Activated naive CD8-positive, alpha-beta T cell (primary cell): ENCODE results near the gene CAPN2.

Experiments used
- H3K27ac Mint-ChIP-seq: one replicate; pipeline ENCODE4 v1.8.0; 2021; ENCODE audit warnings: mixed read lengths
- H3K27me3 Mint-ChIP-seq: one replicate; pipeline ENCODE4 v1.8.0; 2021; ENCODE audit warnings: mixed read lengths
- H3K36me3 Mint-ChIP-seq: one replicate; pipeline ENCODE4 v1.8.0; 2021; ENCODE audit warnings: mixed read lengths
- H3K4me1 Mint-ChIP-seq: one replicate; pipeline ENCODE4 v1.8.0; 2021; ENCODE audit warnings: low read depth, mixed read lengths
- H3K4me3 Mint-ChIP-seq: one replicate; pipeline ENCODE4 v1.8.0; 2021; ENCODE audit warnings: mild to moderate bottlenecking, mixed read lengths
- H3K9me3 Mint-ChIP-seq: one replicate; pipeline ENCODE4 v1.8.0; 2021; ENCODE audit warnings: low read depth, mixed read lengths

CAPN2 gene

GRCh38 chr1:223771814-223772770, 59.8 kb downstream of the CAPN2 start:
- Mint-ChIP-seq H3K36me3 (peaks cover 19% of the 10 kb centered on the region), H3K27me3 (no peaks in the 10 kb centered on the region), H3K9me3 (no peaks in the 10 kb centered on the region), H3K4me1 (peaks cover 23% of the 10 kb centered on the region), H3K27ac (no peak overlapping the region), H3K4me3 (no peak overlapping the region)

GRCh38 chr1:223772771-223773160, 60.4 kb downstream of the CAPN2 start:
- Mint-ChIP-seq H3K27ac (no peak overlapping the region), H3K27me3 (no peaks in the 10 kb centered on the region), H3K4me1 (peaks cover 27% of the 10 kb centered on the region), H3K36me3 (peaks cover 23% of the 10 kb centered on the region), H3K9me3 (no peaks in the 10 kb centered on the region), H3K4me3 (no peak overlapping the region)

DNA sequence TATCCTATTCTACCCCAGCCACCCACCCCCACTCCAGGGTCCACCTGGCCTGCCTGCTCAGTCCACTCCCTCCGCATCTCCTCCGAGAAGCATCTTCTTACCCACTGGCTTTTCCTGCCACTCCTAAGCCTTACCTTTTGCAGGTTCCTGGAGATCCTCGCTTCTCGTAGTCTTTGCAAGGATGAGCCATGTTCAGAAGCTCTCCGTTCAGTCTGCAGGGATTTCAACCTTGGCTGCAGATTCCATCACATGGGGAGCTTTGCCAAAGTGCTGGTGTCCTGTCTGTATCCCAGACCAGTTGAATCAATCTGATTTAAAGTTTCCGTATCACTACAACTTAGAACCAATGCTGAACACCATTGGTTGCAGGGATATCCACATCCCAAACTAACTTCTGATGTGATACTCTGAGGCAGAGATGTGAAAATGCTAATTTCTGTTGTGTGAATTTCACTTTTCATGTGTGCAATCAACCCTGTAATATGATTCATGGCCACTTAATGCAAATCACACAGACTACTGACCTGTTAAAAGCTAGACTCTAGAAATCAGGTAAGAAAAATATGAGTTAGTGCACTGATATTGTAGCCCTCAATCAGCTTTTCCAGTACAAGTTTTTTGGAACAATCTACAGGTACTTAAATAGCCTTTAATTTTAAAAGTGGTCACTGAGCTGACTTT, 61.9 kb downstream of the CAPN2 start:
- peak overlapping the region; percentile 87 for H3K27ac Mint-ChIP-seq
- H3K4me1 Mint-ChIP-seq: peaks cover 27% of the 10 kb centered on the region
- H3K36me3 Mint-ChIP-seq: peaks cover 23% of the 10 kb centered on the region
- peak overlapping the region; percentile 27 for H3K4me3 Mint-ChIP-seq
- no peaks in the 10 kb centered on the region for H3K9me3 Mint-ChIP-seq
- no peaks in the 10 kb centered on the region for H3K27me3 Mint-ChIP-seq

GRCh38 chr1:223775054-223775453, 62.7 kb downstream of the CAPN2 start:
- peak overlapping the region; percentile 87 for H3K27ac Mint-ChIP-seq

DNA sequence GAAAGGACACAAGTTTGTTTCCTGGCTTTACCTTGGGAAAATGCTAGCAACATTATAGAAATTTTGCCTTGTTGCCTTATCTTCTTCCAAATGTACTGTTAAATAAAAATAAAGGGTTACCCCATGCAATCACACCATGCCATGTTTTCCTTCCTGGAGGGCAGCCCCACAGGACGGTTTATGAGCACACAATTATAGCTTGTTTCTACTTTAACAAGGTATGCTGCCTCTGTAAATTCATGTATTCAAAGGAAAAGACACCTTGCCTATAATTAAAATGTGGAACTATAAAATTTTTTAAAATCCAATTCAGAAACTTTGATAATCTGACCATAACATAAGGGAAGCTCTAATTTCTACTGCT, 63.4 kb downstream of the CAPN2 start:
- H3K27ac Mint-ChIP-seq: peak overlapping the region; percentile 89
- no peaks in the 10 kb centered on the region for H3K9me3 Mint-ChIP-seq
- peaks cover 21% of the 10 kb centered on the region for H3K36me3 Mint-ChIP-seq

More at GRCh38 chr1:223775054-223775453, 62.7 kb downstream of the CAPN2 start:
- H3K4me3 Mint-ChIP-seq: no peak overlapping the region
- H3K4me1 Mint-ChIP-seq: peaks cover 27% of the 10 kb centered on the region
- no peaks in the 10 kb centered on the region for H3K27me3 Mint-ChIP-seq
- H3K36me3 Mint-ChIP-seq: peaks cover 21% of the 10 kb centered on the region
- H3K9me3 Mint-ChIP-seq: no peaks in the 10 kb centered on the region

GRCh38 chr1:223776075-223776814, 63.9 kb downstream of the CAPN2 start:
- Mint-ChIP-seq H3K4me3 (peak overlapping the region; percentile 12), H3K4me1 (peaks cover 27% of the 10 kb centered on the region), H3K36me3 (peaks cover 21% of the 10 kb centered on the region)

More for the DNA sequence above, 63.4 kb downstream of the CAPN2 start:
- Mint-ChIP-seq H3K4me1 (peaks cover 27% of the 10 kb centered on the region), H3K27me3 (no peaks in the 10 kb centered on the region), H3K4me3 (peak overlapping the region; percentile 12)

GRCh38 chr1:223776826-223777454, 64.6 kb downstream of the CAPN2 start:
- H3K4me3 Mint-ChIP-seq: no peak overlapping the region
- no peaks in the 10 kb centered on the region for H3K9me3 Mint-ChIP-seq
- H3K36me3 Mint-ChIP-seq: peaks cover 21% of the 10 kb centered on the region
- H3K27ac Mint-ChIP-seq: peak overlapping the region; percentile 89
- H3K27me3 Mint-ChIP-seq: no peaks in the 10 kb centered on the region
- H3K4me1 Mint-ChIP-seq: peaks cover 27% of the 10 kb centered on the region

More at GRCh38 chr1:223776075-223776814, 63.9 kb downstream of the CAPN2 start:
- peak overlapping the region; percentile 89 for H3K27ac Mint-ChIP-seq
- no peaks in the 10 kb centered on the region for H3K9me3 Mint-ChIP-seq
- no peaks in the 10 kb centered on the region for H3K27me3 Mint-ChIP-seq

GRCh38 chr1:223780318-223780717, 68.0 kb downstream of the CAPN2 start:
- no peaks in the 10 kb centered on the region for H3K27me3 Mint-ChIP-seq
- H3K36me3 Mint-ChIP-seq: peaks cover 11% of the 10 kb centered on the region
- H3K27ac Mint-ChIP-seq: peak overlapping the region; percentile 43
- no peak overlapping the region for H3K4me3 Mint-ChIP-seq
- peaks cover 17% of the 10 kb centered on the region for H3K4me1 Mint-ChIP-seq
- H3K9me3 Mint-ChIP-seq: no peaks in the 10 kb centered on the region

GRCh38 chr1:223780949-223781348, 68.6 kb downstream of the CAPN2 start:
- Mint-ChIP-seq H3K9me3 (no peaks in the 10 kb centered on the region), H3K4me3 (no peak overlapping the region), H3K27ac (peak overlapping the region; percentile 46), H3K27me3 (no peaks in the 10 kb centered on the region), H3K36me3 (peaks cover 11% of the 10 kb centered on the region), H3K4me1 (peaks cover 13% of the 10 kb centered on the region)

DNA sequence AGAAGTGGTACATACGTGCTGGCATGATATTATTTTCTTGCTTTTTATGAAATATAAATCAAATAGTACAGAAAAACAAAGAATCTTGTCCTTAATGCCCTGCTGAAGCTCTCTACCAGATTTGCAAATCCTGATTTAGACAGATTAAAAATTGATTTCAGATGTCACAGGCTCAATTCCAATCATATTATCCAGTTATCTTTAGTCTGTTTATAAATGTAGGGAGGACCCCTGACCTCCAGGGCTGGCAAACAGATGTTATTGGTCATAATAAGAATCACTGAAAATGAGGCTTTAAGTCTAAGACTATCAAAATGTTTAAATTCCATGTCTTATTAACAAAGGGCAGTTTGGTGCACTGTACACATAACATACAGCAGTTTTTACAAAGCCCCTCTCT, 71.3 kb downstream of the CAPN2 start:
- no peaks in the 10 kb centered on the region for H3K4me1 Mint-ChIP-seq
- H3K27ac Mint-ChIP-seq: peak overlapping the region; percentile 4
- H3K36me3 Mint-ChIP-seq: peaks cover 2% of the 10 kb centered on the region
- no peaks in the 10 kb centered on the region for H3K9me3 Mint-ChIP-seq
- H3K4me3 Mint-ChIP-seq: no peak overlapping the region
- no peaks in the 10 kb centered on the region for H3K27me3 Mint-ChIP-seq

DNA sequence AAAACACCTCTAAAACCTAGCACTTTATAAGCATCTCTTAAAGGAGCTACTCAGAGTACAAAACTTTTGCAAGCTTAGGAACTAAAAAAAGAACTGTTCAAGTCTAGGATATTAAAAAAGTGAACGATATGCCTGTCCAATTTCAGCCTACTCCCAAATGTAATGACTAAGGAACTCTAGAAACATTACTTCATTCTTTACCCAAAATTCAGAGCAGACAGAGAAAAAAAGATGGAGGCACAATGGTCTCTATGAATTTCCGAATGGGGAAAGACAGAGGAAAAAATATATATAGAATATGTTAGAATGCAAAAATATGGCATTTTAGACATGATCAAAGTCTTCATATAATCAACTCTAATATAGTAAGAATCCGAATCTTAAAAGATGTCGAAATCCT, 72.2 kb downstream of the CAPN2 start:
- H3K9me3 Mint-ChIP-seq: no peaks in the 10 kb centered on the region
- no peaks in the 10 kb centered on the region for H3K27me3 Mint-ChIP-seq
- no peaks in the 10 kb centered on the region for H3K4me1 Mint-ChIP-seq
- H3K36me3 Mint-ChIP-seq: peaks cover 2% of the 10 kb centered on the region
- no peak overlapping the region for H3K4me3 Mint-ChIP-seq
- no peak overlapping the region for H3K27ac Mint-ChIP-seq

DNA sequence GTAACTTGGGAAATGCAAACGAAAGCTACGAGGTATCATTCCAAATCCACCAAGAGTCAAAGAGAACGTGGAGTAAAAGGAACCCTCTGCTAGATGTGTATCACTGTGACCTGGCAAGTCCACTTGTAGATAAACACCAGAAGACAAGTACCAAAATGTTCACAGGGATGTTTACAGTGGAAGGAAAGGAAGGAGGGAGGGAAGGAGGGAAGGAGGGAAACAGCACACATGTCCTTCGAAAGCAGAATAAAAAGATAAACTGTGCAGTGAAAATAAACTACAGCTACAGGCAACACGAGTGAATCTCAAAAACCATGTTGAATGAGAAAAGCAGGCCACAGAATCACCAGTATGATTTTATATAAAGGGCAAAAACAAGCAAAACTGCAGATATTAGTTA, 73.5 kb downstream of the CAPN2 start:
- Mint-ChIP-seq H3K27me3 (no peaks in the 10 kb centered on the region), H3K4me1 (no peaks in the 10 kb centered on the region), H3K27ac (no peak overlapping the region), H3K9me3 (no peaks in the 10 kb centered on the region), H3K4me3 (no peak overlapping the region), H3K36me3 (no peaks in the 10 kb centered on the region)

DNA sequence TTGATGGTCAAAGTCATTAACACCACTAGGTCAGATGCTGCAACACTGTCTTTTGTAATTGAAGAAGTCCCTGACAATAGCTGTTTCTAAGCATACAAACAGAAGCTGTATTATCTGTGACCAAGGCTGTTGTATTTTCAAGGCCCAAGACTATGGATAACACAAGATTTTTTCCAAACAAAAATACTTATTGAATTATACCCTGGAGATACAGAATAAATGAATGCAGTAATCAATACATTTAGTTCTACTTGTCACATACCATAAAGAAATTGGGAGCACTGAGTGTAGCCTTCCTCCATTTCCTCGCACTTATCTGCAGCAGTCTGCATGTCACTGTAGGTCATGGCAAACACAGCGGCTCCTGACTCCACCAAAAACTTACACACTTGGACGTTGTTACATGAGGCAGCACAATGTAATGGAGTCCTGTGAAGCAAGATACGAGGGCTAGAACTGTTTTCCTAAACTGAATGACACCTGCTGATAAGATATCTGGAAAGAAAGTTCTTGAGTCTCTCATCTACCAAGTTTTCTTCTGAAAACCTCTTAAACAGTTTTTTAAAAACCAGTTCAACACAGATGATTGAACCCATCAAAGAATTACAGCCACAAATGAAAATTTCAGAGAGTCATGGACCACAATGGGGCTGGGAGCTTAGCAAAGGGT, 76.5 kb downstream of the CAPN2 start:
- peaks cover 3% of the 10 kb centered on the region for H3K36me3 Mint-ChIP-seq
- H3K4me1 Mint-ChIP-seq: no peaks in the 10 kb centered on the region
- no peaks in the 10 kb centered on the region for H3K9me3 Mint-ChIP-seq
- no peaks in the 10 kb centered on the region for H3K27me3 Mint-ChIP-seq
- H3K4me3 Mint-ChIP-seq: no peak overlapping the region
- H3K27ac Mint-ChIP-seq: no peak overlapping the region

- H3K36me3 Mint-ChIP-seq: peaks cover 5% of the 10 kb centered on the region
- no peaks in the 10 kb centered on the region for H3K9me3 Mint-ChIP-seq
- no peaks in the 10 kb centered on the region for H3K4me1 Mint-ChIP-seq
- H3K27me3 Mint-ChIP-seq: no peaks in the 10 kb centered on the region
- H3K27ac Mint-ChIP-seq: no peak overlapping the region
- H3K4me3 Mint-ChIP-seq: no peak overlapping the region
Measured at GRCh38 chr1:223792046-223792445, 79.7 kb downstream of the CAPN2 start.
